HG02840 (cell line): Measurements from ENCODE around the gene CHIC2.

Experiments used
- ATAC-seq: cut with Tn5 transposase; IDR thresholded peaks from one replicate; pipeline ENCODE4 v1.9.1; 2021; ENCODE audit warnings: mild to moderate bottlenecking, moderate library complexity, moderate number of reproducible peaks; ENCODE audit not compliant: unreplicated experiment, low FRiP score

CHIC2 gene

GRCh38 chr4:53960843-53961242 lies 103.6 kb downstream of the CHIC2 start:
- ATAC-seq: no peak
